GM18867 (cell line): ENCODE results near the gene FABP3.

ENCODE experiments used
- ATAC-seq: cut with Tn5 transposase; IDR thresholded peaks from one replicate; pipeline ENCODE4 v1.9.1; 2021; ENCODE audit warnings: mild to moderate bottlenecking, moderate library complexity; ENCODE audit not compliant: unreplicated experiment

The FABP3 gene

GRCh38 chr1:31373897-31374486, 1.1 kb upstream of the FABP3 start:
- ATAC-seq, result no peak

DNA sequence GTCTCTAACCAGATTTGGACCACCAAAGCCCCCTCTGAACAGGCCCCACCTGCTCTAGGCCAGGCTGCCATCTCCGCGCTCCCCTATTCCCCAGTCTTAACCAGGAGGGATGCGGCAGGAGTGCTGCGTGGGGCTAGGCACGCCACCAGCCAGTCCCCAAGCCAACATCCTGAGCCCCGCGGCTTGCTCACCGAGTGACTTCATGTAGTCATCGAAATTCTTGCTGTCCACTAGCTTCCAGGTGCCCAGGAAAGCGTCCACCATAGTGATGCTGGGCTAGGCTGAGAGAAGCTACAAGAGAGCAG, 173 bp downstream of the FABP3 start:
- ATAC-seq, result no peak

GRCh38 chr1:31372051-31372450, 825 bp downstream of the FABP3 start:
- no peak for ATAC-seq

GRCh38 chr1:31371121-31371959, 1.5 kb downstream of the FABP3 start:
- no peak for ATAC-seq

GRCh38 chr1:31370565-31370964, 2.3 kb downstream of the FABP3 start:
- ATAC-seq, result no peak

DNA sequence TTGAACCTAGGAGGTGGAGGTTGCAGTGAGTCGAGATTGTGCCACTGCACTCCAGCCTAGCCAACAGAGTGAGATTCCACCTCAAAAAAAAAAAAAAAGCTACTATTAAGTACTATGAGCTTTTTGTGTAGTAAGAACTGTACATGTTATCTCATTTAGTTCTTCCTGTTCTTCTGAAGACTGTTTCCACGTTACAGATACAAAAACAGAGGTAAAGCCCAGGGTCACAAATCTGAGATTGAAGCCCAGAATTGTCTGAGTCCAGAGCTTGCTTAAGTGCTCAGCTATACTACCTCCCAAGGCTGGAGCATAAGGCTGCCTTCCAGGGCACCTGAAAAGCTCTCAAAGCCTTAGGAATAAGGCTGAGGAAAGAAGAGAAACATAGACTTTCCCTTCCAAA, 2.9 kb downstream of the FABP3 start:
- ATAC-seq, result no peak

DNA sequence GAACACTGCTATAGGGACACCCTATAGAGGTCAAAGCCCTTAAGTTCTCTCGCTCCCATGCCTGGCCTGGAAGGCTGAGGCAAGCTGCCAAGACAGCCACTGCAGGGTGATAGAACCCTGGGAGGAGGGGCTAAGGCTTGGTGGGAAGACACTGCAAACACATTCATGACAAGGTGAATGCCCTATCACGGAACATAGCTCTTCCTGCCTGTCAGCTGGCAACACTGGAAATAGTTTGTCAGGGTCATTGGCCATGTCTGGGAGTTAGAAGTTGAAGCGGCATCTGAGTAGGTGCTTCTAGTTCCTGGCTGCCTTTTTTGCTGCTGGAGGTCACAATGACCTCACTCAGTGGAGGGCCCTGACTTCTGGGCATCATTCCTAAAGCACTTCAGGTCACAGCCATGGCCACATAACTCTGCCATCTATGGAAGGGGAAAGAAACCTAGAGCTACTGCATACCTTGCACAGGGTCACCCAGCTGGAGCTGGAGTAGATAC, 4.2 kb downstream of the FABP3 start:
- ATAC-seq, result no peak

- no peak for ATAC-seq
Measured at GRCh38 chr1:31366796-31367195, 6.1 kb downstream of the FABP3 start.

- no peak for ATAC-seq
Measured at GRCh38 chr1:31364561-31365250, 8.2 kb downstream of the FABP3 start.

DNA sequence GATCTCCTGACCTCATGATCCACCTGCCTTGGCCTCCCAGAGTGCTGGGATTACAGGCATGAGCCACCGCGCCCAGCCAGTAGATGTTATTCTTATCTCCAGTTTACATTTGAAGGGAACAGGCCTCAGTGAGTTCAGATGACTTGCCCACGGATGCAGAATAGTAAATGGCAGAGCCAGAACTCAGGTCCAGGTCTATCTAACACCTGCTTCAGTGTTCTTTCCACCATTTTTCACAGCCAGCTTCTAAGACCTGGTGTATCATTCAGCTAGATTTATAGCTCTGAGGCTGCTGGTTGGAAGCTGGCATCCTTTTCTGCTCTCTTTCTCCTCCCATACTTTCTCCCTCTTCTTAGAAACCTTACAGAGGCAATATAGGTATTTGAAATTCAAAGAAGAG, 10.8 kb downstream of the FABP3 start:
- ATAC-seq, result no peak

- ATAC-seq, result no peak
Measured at GRCh38 chr1:31361607-31362006, 11.3 kb downstream of the FABP3 start.

DNA sequence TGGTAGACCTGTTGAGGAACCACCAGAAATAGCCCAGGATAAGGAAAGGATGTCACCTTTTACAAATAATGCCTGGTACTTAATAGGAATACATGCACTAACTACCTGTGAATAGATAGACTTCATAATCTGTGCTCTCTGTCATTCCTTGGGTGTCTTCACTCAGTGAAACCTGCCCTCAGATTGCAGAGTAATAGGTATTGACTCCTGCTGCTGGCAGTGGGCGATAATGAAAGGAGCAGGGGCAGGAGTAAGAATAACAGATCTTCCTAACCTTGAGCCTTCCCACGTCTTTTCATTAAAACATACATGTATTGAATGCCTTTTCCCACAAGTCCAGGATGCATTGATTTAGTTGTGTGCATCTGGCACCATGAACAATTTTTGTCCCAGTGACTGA, 16.4 kb downstream of the FABP3 start:
- ATAC-seq, result no peak

DNA sequence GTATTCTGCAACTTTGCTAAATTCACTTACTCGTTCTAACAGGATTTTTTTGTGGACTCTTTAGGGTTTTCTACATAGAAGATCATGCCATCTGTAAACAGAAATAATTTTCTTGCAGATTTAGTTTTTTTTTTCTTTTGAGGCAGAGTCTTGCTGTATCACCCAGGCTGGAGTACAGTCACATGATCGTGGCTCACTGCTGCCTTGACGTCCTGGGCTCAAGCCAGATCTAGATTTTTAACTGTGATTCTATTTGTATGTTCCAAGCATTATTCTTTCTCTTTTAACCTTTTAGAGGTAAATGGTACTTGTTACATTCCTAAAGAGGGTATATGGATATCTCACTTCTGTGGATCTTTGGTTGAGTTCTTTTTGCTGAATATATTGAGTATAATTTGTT, 18.6 kb downstream of the FABP3 start:
- no peak for ATAC-seq

GRCh38 chr1:31348449-31348848, 24.4 kb downstream of the FABP3 start:
- no peak for ATAC-seq

DNA sequence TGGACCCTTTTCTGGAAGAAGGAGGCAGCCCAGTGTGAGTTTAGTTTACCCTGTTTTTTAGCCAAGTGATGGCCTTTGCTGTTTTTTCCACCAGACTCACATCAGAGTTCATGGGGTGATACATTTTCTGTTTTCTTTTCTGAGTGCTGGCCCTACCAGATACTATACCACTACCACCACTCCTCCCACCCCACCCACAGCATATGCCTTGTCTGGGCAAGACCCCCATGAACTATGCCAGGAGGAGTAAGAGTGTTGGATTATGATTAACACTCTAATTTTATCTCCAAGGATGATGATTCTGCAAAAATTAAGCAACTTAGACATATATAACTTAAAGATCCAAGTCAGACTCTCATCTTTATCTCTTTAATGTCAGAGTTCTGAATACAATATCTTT, 26.1 kb downstream of the FABP3 start:
- ATAC-seq, result no peak

DNA sequence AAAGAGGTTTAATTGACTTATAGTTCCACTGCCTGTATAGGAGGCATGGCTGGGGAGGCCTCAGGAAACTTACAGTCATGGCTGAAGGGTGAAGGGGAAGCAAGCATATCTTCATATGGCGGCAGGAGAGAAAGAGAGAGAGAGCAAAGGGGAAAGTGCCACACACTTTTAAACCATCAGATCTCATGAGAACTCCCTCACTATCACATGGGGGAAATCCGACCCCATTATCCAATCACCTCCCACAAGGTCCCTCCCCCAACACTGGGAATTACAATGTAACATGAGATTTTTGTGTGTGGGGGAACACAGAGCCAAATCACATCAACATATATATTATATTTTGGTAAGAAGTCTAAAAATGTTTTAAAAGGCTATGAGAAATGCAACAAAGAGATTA, 27.2 kb downstream of the FABP3 start:
- no peak for ATAC-seq

DNA sequence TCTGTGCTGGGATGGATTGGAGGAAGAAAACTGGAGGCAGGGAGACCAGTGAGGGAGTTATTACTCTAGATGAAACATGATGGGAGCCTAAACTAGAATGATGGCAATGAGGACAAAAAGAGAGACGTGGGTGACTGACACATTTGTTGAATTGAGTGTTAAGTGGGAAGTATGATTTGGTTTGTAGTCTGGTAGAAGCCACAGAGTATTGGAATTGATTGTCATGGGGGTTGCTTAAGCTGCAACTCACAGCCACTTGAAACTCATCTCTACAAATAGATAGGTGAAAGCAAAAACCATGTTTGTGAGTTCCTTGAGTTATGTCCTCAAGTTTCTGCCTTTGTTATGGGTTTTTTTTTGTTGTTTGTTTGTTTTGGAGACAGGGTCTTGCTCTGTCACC, 28.4 kb downstream of the FABP3 start:
- no peak for ATAC-seq

DNA sequence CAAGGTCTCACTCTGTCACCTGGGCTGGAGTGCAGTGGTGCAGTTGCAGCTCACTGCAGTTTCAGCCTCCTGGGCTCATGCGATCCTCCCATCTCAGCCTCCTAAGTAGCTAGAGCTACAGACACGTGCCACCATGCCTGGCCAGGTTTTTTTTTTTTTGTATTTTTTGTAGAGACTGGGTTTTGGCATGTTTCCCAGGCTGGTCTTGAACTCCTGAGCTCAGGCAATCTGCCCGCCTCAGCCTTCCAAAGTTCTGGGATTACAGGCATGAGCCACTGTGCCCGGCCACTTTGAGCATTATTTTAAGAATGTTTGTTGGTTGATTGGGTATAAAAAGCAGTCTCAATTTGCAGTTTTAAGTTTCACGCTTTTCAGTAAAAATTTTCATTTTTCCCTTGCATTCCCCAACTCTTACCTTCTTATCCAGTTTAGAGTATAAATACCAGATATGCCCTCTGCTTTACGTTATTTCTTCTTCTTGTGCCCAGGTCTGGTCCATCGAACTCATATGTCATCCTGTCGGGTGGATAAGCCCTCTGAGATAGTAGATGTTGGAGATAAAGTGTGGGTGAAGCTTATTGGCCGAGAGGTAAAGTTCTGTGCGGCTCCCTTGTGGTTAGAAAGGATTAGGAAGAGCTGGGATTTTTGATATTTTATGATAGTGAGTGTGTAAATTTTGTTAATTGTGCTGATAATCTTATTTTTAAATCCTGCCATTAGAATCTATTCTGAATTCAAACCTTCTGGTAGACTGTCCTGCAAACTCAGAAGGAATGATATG, 36.0 kb downstream of the FABP3 start:
- no peak for ATAC-seq

GRCh38 chr1:31335007-31335406, 37.9 kb downstream of the FABP3 start:
- ATAC-seq, result no peak

GRCh38 chr1:31327381-31327780, 45.5 kb downstream of the FABP3 start:
- no peak for ATAC-seq

DNA sequence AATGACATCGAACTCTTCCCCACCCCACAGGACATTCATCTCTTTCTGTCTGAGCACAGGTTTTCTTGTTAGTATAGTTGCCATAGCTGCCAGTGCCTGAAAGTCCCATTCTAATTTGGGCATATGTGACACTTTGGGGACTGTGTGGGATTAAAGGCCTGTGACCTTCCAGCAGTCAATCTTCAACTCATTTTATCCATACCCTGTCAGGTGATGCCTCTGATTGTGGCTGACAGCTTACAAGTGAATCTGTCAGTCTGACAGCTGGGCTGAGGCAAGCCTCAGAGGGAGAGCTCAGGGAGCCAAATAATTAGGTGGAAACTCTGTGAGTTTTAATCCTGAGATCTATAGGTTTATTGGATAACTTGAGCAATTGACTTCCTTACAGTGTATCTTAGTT, 46.4 kb downstream of the FABP3 start:
- ATAC-seq, result no peak
